ENCODE data around the gene ACIN1.

The ACIN1 gene

DNA sequence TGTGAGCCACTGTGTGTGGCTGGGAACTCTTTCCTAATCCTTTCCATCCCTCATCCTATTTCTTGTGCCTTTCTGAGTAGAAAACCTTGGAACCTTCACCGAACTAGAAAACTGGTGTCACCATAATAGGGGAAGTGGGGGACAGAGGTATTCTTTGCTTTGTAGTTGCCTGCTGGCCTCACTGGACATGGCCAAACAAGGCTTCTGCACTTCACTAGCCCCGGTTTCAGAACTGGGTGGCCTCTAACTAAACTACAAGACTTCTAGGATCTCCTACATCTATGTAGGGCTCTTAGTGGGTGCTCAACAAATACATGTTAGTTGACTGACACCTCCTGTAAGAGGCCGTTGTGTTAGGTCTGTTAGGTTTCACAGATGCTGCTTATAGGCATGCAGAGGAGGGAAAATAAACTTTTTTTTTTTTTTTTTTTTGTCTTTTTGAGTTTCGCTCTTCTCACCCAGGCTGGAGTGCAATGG is 10.4 kb upstream of the ACIN1 start:
- no peak for DNase-seq

DNA sequence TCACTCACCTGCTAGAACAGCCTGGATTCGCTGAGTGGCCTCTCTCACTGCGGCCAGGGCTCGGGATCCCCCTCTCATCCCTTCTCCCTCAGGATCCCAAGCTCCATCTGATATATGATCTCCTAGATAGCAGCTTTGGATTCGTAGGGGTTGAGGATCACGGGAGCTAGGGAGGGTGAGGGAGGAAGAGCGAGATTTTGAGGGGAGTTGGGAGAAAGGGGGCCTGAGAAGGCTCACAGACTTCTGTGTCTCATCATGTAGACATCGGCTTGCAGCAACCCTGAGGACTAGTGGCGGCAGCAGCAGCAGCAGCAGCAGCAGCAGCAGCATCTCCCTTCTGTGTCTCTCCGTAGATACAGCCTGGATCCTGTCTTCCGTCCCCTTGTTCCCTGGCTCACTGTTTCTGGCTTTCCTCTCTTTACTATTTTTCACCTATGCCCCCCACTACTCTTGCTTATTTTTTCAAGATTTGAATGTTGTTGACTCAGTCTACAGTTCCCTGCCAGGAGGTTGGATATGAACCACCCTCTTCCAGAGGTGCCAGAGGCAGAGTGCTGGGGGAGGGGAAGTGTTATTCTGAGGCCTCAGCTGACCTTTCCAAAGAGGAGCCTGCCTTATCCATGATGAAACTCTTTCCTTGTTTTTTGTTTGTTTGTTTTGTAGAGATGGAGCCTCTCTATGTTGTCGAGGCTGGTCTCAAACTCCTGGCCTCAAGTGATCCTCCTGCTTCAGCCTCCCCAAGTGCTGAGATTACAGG is 9.8 kb upstream of the ACIN1 start, which contains the start of gene CIROP:
CIROP (minus strand) TSS at position 399 of the 757 bp plus-strand sequence; CDS start at position 330, 69 bp downstream.
- no peak for DNase-seq

DNA sequence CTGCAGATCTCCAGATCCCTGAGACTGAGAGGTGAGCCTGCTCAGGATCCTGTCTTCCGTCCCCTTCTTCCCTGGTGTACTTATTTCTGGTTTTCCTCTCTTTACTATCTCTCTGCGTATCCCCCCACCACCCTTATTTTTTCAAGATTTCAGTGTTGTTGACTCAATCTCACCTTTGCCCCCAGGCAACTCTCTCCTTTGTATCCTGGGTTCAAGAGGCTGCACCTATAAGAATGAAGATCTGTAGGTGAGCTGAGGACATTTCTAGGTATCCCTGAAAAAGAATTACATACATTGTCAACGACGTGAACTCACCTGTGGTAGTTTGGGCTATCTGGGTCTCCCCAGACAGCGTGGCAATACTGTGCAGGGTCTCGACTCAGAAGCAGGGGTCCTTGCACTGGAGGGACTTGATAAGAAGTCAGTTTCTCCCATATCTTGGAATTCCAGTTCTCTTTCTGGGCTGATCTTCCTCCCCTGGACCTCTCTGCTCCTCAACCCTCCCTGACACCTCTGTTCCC is 9.2 kb upstream of the ACIN1 start:
- no peak for DNase-seq

DNA sequence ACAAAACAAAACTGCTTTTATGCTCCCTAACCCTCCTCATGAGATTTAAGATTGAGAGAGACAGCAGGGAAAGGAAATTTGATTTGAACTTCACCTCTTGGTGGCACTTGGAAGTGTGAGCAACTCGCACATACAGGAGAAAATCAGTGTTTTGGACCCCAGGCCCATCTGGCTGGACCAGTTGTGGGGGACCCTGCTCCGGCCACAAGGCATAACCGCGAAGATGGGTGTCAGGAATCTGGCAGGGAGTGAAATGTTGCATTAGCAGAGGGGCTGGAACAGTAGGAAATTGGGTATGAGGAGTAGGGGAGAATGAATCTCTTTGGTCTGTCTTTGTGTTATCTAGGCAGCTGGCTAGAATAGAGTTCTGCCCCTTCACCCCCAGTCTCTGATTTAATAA is 8.6 kb upstream of the ACIN1 start:
- DNase-seq: no peak

DNA sequence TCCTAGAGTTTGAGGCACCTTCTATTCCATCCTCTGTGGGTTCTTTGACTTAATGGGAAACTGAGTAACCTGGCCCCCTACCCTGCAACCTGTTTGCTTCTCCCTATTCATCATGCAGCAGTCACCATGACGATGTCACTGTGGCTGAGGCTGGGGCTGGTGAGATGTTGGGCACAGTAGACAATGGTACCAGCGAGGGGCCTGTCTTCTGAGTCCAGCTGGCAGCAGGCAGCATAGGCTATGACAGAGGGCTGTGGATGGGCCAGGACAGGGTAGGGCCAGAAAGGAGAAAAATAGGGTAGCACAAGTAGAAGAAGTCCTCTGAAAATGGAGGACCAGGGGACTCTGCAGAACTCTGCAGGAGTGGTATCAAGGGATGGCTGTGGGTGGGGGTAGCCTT is 7.9 kb upstream of the ACIN1 start:
- DNase-seq: no peak

DNA sequence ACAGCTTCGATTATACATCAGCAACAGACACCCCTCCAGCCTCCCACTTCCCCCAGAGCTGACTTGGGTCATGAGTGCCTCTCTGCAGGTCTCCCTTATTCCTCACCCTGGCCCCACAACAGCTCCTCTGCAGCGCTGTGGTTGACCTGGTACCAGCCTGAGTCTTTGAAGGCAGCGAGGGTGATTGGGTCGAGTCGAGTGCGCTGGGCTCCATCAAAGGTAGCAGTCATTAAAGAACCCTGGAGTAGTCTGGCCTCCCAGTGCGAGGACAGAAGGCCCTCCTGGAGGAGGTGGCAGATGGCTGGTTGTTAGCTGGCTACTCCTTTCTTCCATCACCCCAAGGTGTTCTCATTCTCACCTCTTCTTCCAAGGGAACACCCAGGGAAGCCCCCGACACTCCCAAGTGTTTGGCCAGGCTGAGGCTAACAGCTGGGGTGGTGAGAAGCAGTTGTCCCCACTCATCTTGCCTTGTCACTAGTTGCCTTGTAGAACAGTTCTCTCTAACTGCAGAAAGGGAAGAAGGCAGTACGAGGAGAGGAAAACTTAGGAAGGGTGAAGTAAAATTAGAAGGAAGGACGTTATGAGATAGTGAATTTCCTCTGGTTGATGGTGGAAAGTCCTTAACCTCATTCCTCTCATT is 7.2 kb upstream of the ACIN1 start:
- DNase-seq: no peak

DNA sequence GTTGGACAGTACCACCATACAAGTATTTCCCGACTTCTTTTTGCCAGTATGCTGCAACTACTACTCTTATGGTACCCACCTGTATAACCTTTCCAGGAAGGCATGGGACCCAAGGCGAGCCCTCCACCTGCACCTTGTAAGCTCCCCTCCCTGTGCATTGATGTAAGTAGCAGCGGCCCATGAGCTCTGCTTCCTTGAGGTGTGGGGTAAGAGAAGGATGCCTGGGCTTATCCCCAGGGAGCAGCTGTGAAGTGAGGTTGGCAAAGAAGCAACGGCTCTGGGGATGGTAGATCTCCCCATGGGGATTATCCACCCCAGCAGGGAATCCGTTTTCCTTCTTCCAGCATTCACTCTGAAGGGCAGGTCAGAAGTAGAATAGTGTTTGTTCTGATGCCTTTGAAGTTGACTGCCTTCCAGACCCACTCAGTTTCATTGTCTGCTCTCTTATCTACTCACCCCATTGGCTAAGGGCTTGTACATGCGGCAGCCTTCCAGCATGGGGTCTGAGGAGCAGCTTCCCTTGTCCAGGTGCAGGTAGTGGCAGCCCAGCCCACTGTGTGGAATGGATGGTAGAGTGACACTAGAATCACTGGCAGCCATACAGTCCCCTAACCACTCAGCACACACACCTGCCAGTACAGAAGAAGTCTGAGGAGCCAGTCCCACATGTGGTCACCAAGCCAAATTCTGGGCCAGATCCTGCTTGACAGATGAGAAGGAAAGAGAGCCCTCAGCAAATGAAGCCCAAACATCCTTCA is 6.5 kb upstream of the ACIN1 start:
- DNase-seq: no peak

DNA sequence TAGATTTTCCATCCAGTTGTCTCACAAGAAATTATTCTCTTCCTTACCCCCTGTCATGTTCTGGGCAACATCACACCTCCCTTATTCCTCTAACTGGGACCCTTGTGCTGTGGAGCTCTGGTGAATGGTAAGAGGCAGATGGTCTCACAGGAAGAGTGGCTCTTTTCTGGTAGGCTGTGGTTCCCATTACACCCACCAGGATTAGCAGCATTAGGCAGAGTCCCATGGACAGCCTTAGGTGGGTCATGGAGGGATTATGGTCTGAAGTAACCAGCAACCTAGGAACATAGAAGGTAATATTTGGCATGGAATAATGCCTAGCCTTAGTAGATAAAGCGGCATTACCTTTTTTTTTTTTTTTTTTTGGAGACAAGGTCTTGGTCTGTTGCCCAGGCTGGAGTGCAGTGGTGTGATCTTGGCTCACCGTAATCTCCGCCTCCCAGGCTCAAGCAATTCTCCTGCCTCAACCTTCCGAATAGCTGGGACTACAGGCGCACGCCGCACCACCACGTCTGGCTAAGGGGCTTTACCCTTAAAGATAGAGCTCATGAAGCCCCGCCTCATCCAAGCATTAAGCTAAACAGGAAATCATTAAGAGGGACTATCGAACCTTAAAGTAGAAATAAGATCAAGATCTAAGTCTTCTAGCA is 4.4 kb upstream of the ACIN1 start:
- DNase-seq: no peak

DNA sequence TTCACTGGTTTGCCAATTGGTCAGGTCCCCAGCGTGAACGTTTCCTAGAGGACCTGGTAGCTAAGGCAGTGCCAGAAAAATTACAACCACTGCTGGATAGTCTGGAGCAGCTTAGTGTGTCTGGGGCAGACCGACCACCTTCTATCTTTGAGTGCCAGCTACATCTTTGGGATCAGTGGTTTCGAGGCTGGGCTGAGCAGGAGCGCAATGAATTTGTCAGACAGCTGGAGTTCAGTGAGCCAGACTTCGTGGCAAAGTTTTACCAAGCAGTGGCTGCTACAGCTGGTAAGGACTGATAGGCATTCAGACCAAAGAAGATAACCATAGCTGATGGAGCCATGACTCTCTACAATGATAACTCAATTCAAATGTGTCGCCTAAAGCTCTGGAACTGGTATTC is 2.9 kb upstream of the ACIN1 start:
- DNase-seq: no peak

DNA sequence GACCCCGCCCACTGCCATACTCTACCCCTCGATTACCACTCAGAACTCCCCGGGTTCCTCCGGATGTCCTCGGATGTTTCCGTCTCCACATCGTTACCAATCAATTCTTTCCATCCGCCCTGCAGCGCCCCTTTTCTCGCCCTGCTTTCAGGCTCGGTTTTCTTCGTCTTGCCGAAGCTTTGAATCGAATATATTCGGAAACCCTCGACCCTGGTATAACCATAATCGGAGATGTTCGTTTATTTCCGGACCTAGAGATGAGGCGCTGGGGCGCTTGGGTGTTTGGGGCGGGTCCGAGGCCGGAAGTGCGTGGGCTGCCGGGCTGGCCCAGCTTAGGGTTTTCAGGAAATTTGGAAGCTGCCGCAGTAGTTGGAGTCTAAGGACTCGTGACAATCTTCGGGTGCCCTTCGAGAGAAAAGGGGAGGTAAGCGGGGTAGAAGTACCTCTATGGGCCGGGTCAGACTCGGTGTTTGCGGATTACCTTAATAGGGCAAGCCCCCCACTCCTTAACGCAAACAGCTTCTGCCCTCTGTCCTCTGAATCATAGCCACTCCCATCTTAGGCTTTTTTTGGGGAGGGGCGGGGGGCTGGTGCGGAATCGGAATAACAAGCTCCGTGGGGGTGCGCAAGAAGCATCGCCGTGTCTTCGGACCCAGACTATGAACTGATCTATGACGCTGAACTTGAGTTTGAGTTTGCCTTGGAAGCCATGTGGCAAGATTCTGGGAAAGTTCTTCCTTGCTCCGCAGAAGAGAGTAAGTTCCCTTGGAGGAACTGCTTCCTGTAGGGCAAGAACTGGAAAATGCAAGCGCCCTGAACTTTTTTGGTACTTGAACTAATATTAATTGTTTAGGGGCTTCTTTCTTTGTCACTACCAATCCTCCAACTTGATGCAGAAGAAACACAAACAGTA is 516 bp upstream of the ACIN1 start, which contains the start of gene C14orf119:
C14orf119 (plus strand) TSS at position 310 of the 913 bp plus-strand sequence. CDS start 2,154 bp downstream, outside the sequence.
- DNase-seq: no peak

DNA sequence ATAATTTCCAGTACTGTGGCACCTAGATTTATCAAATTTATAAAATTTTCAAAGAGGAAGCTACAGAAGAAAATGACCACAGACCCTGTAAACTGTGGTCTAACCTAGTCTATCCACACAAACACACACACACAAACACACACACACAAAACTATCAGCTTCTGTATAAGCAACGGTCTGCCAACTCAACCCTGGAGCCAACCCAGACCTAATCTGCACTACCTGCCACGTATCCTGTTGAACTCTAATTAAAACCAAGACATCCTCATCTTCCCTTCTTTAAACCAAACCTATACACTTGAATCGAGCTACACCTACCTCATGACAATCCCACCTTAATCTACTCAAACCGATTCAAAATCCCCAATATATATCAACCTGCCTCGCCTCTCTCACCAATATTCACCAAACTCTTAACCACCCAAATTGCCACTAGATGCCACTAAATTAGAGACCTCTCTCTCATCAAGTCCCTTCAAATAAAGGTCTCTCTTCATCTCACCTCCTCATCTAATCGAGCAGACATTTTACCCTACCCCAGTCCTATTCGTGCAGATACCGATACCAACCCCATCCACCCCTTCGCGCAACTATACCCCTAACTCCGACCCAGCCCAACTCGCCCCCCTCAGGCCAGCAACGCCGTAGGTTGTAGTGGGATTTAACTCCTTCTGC is 808 bp downstream of the ACIN1 start:
- DNase-seq: no peak

DNA sequence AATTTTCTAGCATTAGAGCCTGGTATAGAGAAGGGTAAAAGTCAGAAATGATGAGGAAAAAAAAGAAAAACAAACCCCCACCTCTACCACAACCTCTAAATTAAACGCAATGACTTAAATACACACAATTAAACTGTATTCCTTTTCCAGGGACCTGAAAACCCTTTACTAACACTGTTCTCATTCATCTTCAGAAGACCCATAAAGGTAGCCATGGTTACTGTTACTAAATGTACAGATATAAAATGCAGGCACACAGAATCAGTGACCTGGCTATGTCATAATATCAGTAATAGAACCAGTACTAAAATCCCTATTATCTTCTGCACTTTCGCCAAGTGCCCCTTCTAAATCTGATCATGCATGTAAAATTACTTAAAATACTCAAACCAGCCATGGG is 1.4 kb downstream of the ACIN1 start:
- no peak for DNase-seq

DNA sequence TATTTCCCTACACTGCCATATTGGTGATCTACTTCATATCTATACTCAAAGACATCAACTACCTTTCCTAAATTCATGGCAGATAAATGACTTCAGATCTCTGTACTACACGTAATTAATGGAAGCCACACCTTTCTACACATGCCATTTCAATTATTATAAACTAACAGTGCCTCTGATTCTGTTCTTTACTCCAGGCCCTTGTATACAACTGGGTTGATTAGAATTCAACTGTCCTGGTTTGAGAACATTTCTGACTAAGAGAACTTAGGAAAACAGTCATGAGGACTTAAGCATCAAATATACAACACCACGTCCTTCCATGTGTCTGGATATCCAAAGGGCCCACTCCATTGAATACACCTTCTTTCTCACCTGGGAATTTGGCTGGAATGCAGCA is 1.8 kb downstream of the ACIN1 start:
- DNase-seq: no peak

DNA sequence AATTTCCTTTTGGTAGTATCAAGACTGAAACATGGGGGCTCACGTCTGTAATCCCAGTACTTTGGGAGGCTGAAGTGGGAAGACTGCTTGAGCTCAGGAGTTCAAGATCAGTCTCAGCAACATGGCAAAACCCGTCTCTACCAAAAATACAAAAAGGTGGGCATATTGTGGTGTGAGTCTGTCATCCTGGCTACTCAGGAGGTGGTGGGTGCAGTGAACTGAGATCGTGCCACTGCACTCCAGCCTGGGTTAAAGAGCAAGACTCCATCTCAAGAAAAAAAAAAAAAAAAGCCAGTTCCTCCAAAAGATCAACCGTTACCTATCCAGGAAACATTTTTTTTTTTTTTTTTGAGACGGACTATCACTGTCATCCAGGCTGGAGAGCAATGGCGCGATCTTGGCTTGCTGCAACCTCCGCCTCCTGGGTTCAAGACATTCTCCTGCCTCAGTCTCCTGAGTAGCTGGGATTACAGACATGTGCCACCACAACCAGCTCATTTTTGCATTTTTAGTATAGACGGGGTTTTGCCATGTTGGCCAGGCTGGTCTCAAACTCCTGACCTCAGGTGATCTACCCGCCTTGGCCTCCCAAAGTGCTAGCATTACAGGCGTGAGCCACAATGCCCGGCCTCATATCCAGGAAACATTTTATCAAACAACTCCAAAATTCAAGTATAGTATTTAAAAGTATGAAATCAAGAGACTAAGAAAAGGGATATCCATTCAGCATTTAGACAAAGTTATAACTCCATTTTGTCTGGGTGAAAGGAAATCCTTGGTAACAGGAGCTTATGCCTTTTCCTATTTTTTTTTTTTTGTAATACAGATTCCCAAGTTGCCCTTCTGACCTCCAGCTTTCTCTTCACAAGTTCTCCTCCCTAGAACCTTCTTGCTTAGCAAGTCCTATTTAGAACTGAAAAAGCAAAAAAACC is 3.4 kb downstream of the ACIN1 start:
- no peak for DNase-seq

DNA sequence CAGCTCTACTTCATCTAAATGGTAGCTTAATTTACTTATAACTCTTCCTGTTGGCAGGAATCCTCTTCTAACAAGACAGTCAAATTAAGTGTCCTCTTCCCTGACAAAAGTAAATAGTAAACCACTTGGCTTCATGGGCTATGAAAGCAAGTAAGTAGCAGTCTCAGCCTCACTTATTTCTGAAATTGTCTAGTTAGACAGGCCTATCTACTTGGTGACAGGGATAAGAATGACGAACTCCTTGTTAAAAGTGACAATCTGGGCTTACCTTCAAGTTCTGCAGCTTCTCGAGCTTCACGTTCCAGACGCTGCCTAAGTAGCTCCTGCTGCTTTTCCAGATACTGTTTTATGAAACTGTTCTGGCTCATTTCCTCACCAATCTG is 4.7 kb downstream of the ACIN1 start:
- no peak for DNase-seq

DNA sequence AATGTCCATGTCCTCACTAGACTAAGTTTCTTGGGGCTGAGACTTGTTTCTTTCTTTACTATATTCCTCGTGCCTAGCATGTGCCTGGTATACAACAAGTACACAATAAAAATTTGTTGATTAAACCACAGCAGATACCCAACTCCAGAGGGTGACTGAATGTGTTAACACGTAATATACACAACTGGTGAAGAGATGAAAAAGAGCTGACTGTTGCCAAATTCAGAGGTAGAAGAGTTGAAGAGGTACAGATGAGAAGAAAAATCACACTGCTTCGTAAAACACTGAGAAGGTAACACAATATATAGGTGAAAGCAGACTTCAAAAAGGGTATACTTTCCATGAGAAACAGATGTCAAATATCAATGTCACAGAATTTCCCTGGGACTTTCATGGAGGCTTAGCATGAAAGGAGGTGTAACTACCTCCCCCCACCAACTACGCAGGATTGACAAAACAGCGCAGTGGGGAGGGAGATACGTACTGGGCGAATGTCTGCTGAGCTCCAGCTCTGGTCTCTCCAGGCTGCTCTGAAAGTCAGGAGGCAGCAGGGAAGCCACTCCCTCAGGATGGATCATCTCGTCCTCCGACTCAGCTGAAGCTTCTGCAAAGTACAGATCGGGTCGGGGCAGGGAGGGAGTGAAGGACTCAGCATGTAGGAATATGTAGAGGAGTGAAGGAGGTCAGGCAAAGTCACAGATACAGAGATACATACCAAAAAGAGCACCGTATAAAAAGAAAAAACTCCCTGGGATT is 5.3 kb downstream of the ACIN1 start:
- DNase-seq: no peak

DNA sequence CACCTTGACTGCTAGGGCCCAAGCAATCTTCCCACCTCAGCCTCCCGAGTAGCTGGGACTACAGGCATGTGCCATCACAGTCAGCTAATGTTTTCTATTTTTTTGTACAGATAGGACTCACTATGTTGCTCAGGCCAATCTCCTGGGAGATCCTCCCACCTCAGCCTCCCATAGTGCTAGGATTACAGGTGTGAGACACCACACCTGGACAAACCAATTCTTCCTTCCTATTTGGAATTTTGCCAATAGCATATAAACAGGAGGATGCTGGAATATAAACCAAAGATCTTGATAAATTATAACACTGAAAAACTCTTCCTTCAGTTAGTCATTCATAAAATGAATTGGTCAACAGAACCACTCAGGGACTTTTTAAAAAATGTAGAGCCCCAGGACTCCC is 8.4 kb downstream of the ACIN1 start:
- DNase-seq: no peak

DNA sequence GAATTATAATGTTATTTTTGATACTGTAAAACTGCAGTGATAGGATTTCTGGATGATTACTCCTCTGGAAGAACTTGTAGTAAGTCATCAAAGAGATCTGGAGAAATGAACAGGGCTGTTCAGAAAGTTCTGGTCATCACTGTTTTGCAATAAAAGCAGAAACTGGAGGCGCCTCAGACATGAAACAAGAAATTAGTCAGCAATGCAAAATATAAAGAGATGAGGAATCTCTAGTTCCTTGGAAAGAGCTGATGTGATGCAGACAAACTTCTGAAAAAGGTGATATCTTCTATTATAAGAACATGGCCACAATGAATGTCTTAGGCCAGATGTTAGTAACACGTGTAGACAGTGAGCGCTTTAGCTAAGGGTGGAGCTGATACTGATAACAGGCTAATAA is 9.5 kb downstream of the ACIN1 start:
- no peak for DNase-seq

DNA sequence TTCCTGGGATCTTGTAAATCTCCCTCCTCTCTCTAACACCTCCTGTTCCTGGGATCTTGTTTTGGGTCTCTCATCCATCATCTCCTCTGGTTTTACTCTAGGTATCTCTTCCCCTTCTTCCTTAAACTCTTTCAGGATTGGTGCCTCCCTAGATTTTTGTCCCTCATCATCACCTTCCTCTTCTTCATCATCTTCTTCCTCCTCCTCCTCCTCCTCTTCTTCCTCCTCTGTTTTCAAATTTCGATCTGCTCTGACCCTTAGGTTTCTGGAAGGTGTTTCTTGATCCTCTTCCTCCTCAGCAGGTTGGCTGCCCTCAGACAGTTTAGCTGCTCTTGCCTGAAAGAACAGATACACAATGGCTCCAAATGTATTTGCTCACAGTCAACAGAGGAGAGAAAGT is 14.5 kb downstream of the ACIN1 start:
- no peak for DNase-seq
